ENCODE data around the gene AK6. TPM values are rescaled to one million over a fixed set of nuclear protein-coding genes. Genes with fewer than 3 reads are reported as not detected.

Gene AK6
- total RNA-seq, 1 donor from 2014 or later, result 36.1 TPM

- Mint-ChIP-seq H3K4me1 (ENCODE audit: low read depth) (no peaks in the 10 kb centered on the region), H3K4me3 (ENCODE audit: low read depth) (no peak overlapping the region), H3K27ac (no peak overlapping the region), H3K27me3 (no peaks in the 10 kb centered on the region), H3K36me3 (ENCODE audit: insufficient read depth) (peaks cover 7% of the 10 kb centered on the region), H3K9me3 (ENCODE audit: low read depth) (no peaks in the 10 kb centered on the region)
- TF ChIP-seq CTCF (IDR thresholded peaks at IDR 0.05; ENCODE audit: unreplicated experiment), result no peak
- DNase-seq (ENCODE audit: low spot score, unreplicated experiment), result no peak
Measured at GRCh38 chr5:69359699-69360098, 9.6 kb downstream of the AK6 start.

- Mint-ChIP-seq H3K27me3 (no peaks in the 10 kb centered on the region), H3K9me3 (ENCODE audit: low read depth) (no peaks in the 10 kb centered on the region), H3K4me1 (ENCODE audit: low read depth) (no peaks in the 10 kb centered on the region), H3K27ac (no peak overlapping the region), H3K4me3 (ENCODE audit: low read depth) (no peak overlapping the region), H3K36me3 (ENCODE audit: insufficient read depth) (peaks cover 11% of the 10 kb centered on the region)
- no peak for DNase-seq (ENCODE audit: low spot score, unreplicated experiment)
- TF ChIP-seq CTCF (IDR thresholded peaks at IDR 0.05; ENCODE audit: unreplicated experiment), result no peak
Measured at GRCh38 chr5:69350664-69351063, 18.7 kb downstream of the AK6 start.

- TF ChIP-seq CTCF (IDR thresholded peaks at IDR 0.05; ENCODE audit: unreplicated experiment), result no peak
- H3K4me1 Mint-ChIP-seq (ENCODE audit: low read depth), result no peaks in the 10 kb centered on the region
- no peak for DNase-seq (ENCODE audit: low spot score, unreplicated experiment)
- no peak overlapping the region for H3K27ac Mint-ChIP-seq
- H3K9me3 Mint-ChIP-seq (ENCODE audit: low read depth), result no peaks in the 10 kb centered on the region
- H3K4me3 Mint-ChIP-seq (ENCODE audit: low read depth), result no peak overlapping the region
- no peaks in the 10 kb centered on the region for H3K36me3 Mint-ChIP-seq (ENCODE audit: insufficient read depth)
- H3K27me3 Mint-ChIP-seq, result no peaks in the 10 kb centered on the region
Measured at GRCh38 chr5:69343083-69343482, 26.2 kb downstream of the AK6 start.

- H3K9me3 Mint-ChIP-seq (ENCODE audit: low read depth), result no peaks in the 10 kb centered on the region
- no peak for TF ChIP-seq CTCF (IDR thresholded peaks at IDR 0.05; ENCODE audit: unreplicated experiment)
- H3K36me3 Mint-ChIP-seq (ENCODE audit: insufficient read depth), result no peaks in the 10 kb centered on the region
- no peaks in the 10 kb centered on the region for H3K27me3 Mint-ChIP-seq
- H3K4me1 Mint-ChIP-seq (ENCODE audit: low read depth), result no peaks in the 10 kb centered on the region
- H3K4me3 Mint-ChIP-seq (ENCODE audit: low read depth), result no peak overlapping the region
- H3K27ac Mint-ChIP-seq, result no peak overlapping the region
- no peak for DNase-seq (ENCODE audit: low spot score, unreplicated experiment)
Measured at GRCh38 chr5:69341520-69342161, 27.7 kb downstream of the AK6 start.

- Mint-ChIP-seq H3K4me1 (ENCODE audit: low read depth) (peaks cover 17% of the 10 kb centered on the region), H3K9me3 (ENCODE audit: low read depth) (no peaks in the 10 kb centered on the region), H3K4me3 (ENCODE audit: low read depth) (no peak overlapping the region), H3K27ac (no peak overlapping the region), H3K27me3 (no peaks in the 10 kb centered on the region), H3K36me3 (ENCODE audit: insufficient read depth) (no peaks in the 10 kb centered on the region)
- no peak for TF ChIP-seq CTCF (IDR thresholded peaks at IDR 0.05; ENCODE audit: unreplicated experiment)
- DNase-seq (ENCODE audit: low spot score, unreplicated experiment), result no peak
Measured at GRCh38 chr5:69335341-69335935, 33.9 kb downstream of the AK6 start.
